ENCODE results near the gene GPN2.

DNA sequence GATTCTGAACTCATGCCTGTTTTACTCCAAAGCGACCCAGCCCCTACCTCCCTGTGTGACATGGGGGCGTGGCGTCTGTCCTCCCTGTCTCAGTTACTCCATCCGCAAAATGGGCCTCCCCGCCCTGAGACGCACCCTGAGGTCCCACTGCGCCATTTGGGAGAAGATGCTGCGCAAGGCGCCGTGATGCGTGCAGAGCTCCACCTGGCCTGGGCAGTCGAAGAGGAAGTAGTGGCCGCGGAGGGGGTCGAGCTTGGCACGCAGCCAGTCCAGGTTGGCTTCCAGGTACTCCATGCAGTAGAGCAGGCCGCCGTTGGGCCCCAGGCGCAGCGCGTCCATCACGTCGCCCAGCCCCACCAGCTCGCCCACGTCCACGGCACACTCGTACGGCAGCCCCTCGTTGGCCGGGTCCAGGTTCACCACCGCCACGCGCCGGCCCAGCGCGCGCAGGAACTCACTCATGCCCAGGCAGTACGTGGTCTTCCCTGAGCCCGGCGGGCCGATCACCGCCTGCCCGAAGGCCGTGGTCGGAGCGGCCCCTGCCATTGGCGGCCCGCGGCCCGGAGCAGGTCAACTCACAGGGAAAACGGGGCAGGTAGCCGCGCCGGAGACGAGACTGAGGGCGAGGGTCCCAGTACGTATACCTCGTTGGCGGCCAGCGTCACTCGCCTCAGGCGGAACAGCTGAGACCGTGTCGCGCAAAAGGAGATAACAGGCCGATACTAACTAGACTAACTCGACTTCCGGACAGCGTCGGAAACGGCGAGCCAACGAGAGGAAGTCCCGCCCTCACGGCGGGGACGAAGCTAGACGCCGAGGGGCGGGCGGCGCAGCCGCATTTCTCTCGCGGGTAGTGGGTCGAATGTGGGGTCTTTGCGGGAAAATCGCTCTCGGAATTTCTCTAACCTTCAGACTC lies at the start of gene GPN2:
- TF ChIP-seq, protein P1, sequence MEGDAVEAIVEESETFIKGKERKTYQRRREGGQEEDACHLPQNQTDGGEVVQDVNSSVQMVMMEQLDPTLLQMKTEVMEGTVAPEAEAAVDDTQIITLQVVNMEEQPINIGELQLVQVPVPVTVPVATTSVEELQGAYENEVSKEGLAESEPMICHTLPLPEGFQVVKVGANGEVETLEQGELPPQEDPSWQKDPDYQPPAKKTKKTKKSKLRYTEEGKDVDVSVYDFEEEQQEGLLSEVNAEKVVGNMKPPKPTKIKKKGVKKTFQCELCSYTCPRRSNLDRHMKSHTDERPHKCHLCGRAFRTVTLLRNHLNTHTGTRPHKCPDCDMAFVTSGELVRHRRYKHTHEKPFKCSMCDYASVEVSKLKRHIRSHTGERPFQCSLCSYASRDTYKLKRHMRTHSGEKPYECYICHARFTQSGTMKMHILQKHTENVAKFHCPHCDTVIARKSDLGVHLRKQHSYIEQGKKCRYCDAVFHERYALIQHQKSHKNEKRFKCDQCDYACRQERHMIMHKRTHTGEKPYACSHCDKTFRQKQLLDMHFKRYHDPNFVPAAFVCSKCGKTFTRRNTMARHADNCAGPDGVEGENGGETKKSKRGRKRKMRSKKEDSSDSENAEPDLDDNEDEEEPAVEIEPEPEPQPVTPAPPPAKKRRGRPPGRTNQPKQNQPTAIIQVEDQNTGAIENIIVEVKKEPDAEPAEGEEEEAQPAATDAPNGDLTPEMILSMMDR (IDR thresholded peaks at IDR 0.05), result no peak
- no peak for TF ChIP-seq POLR2A (IDR thresholded peaks at IDR 0.05)
